Measurements from ENCODE around the gene CYYR1.

Gene CYYR1

DNA sequence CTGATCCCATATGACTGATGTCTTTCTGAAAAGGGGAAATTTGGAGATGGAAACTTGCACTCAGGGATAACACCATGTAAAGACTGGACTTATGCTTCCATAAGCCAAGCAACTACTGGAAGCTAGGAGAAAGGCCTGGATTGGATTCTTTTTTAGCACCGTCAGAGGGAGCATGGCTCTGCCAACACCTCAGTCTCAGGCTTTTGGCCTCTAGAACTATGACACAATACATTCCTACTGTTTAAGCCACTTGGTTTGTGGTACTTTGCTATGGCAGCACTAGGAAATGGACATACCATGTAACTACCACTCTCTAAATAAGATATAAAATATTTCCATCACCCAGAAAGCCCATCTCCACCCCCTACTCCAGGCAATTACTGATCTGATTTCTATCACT lies 139.7 kb downstream of the CYYR1 start:
- no peak for DNase-seq

DNA sequence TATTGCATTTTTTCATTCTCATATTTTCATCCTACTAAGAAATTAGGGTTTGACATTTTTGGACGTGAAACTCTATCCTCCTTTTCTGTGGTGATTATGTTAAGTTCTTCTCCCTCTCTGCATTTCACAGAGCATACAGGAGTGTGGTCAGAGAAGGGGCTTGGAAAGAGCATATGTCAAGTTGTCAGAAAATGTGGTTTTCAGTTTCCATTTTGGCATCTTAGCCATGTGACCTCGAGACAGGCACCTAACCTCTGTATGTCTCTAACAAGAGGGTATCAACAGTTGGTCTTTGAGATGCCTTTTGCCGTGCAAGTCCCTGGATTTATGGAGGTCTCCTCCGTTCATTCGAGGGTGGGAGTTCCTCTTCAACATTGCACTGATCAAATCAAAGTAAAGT lies 140.7 kb downstream of the CYYR1 start:
- no peak for DNase-seq

DNA sequence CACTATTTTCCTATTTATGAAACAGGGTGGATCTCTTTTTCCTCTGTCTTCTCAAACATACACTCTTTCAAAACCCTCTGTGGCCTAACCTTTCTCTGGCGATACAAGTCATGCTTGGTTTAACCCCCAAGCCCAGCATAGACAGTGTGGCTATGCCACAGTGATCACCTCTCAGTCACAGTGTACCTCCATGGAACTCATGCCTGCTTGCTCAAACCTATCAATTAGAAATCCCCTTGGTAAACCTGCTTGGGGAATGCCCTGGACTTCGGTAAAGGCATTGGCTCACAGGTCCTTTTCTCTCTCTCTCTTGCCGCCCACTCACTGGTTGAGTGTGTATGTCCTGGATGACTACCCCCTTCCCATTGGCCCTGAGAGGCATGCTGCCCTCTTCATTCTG lies 147.5 kb downstream of the CYYR1 start:
- DNase-seq: no peak

DNA sequence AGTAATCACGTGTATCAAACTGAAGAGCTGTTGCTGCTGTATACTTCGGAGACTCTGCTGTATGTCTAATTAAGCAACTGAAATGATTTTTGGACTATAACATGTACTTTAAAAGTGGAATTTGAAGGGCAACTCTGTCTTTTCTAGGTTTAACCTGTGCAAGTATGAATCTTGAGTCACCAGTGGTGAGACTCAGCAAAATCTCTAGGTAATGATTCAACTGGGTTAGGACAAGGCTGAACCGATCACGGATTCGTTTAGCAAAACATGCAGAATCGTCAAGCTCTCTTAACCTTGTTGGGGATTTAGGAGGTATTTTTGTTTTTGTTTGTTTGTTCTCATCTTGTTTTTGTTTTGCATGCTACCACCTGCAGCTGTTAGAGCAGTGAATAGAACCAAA lies 149.6 kb downstream of the CYYR1 start:
- DNase-seq: no peak

DNA sequence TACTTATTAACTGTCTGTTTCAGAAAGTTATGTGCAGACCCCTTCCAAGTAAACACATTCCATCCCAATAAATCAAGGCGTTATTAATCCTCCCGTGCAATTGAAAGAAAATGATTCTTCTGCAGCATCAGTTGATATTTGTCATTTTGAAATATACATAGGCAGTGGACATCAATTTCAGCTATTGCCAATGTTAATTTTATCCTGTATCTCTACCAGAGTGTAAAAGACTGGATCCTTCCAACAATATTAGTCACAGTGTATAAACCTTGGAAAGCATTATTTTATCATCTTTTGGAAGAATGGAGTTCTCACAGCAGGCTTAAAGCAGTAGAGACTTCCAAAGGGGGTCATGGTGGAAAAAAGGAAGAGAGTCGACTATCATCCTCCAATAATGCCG lies 150.4 kb downstream of the CYYR1 start:
- no peak for DNase-seq

GRCh38 chr21:26422138-26422537 lies 150.9 kb downstream of the CYYR1 start:
- DNase-seq: no peak

- DNase-seq: no peak
These were observed 151.4 kb downstream of the CYYR1 start for GRCh38 chr21:26421724-26422123.
